Measurements from ENCODE around the gene MTSS2. TPM values are rescaled to one million over a fixed set of nuclear protein-coding genes. Genes with fewer than 3 reads are reported as not detected.

The MTSS2 gene
- polyA plus RNA-seq, 1 donor from 2014 or later, result 20.4 TPM

DNA sequence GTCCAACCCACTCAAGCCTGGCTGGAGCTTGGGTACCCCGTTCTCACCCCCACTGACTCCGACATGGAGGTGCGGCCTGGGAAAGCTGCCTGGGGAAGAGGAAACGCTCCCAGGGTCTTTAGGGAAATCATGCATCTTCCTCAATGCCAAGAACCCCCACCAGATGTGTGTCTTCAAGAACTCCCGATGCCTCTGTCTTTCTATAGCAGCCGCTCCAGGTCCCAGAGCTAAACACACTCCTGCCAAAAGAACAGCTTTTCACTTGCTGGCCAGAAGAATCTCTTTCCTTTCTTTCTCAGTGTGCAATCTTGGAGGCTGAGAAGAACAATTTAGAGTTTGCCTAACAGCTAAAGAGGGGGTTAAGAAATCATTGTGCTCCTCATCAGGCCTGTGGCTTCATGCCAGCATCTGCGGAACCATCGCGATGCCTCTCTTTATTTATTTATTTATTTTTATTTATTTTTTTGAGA lies 41.1 kb upstream of the MTSS2 start:
- H3K9me2 ChIP-seq (ENCODE audit: insufficient read depth, low read length), result no peaks in the 10 kb centered on the region
- no peaks in the 10 kb centered on the region for H3F3A ChIP-seq (ENCODE audit: insufficient read depth, low read length, poor library complexity, severe bottlenecking)
- H3K36me3 ChIP-seq (ENCODE audit: insufficient read depth, low read length), result no peaks in the 10 kb centered on the region
- H2AFZ ChIP-seq (ENCODE audit: low read depth, low read length), result no peak overlapping the region
- no peaks in the 10 kb centered on the region for H3K79me2 ChIP-seq (replicated peaks; ENCODE audit: insufficient read depth, low read length)
- no peaks in the 10 kb centered on the region for H3K9me3 ChIP-seq (ENCODE audit: low read length)
- H3K4me3 ChIP-seq (ENCODE audit: low read length), result no peak overlapping the region
- H3K27me3 ChIP-seq (ENCODE audit: insufficient read depth, low read depth, low read length), result no peaks in the 10 kb centered on the region
- TF ChIP-seq SMC3 (conservative IDR thresholded peaks at IDR 0.05; ENCODE audit: poor library complexity) (no peak), EP300 (conservative IDR thresholded peaks at IDR 0.05; ENCODE audit: poor library complexity, severe bottlenecking) (no peak), TAF1 (IDR thresholded peaks at IDR 0.05; ENCODE audit: low read depth) (no peak), RAD21 (conservative IDR thresholded peaks at IDR 0.05) (no peak), EZH2 (IDR thresholded peaks at IDR 0.05; ENCODE audit: borderline replicate concordance, insufficient read depth, low read length, poor library complexity, severe bottlenecking) (no peak)
- TF ChIP-seq, protein P1, sequence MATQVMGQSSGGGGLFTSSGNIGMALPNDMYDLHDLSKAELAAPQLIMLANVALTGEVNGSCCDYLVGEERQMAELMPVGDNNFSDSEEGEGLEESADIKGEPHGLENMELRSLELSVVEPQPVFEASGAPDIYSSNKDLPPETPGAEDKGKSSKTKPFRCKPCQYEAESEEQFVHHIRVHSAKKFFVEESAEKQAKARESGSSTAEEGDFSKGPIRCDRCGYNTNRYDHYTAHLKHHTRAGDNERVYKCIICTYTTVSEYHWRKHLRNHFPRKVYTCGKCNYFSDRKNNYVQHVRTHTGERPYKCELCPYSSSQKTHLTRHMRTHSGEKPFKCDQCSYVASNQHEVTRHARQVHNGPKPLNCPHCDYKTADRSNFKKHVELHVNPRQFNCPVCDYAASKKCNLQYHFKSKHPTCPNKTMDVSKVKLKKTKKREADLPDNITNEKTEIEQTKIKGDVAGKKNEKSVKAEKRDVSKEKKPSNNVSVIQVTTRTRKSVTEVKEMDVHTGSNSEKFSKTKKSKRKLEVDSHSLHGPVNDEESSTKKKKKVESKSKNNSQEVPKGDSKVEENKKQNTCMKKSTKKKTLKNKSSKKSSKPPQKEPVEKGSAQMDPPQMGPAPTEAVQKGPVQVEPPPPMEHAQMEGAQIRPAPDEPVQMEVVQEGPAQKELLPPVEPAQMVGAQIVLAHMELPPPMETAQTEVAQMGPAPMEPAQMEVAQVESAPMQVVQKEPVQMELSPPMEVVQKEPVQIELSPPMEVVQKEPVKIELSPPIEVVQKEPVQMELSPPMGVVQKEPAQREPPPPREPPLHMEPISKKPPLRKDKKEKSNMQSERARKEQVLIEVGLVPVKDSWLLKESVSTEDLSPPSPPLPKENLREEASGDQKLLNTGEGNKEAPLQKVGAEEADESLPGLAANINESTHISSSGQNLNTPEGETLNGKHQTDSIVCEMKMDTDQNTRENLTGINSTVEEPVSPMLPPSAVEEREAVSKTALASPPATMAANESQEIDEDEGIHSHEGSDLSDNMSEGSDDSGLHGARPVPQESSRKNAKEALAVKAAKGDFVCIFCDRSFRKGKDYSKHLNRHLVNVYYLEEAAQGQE (IDR thresholded peaks at IDR 0.05; ENCODE audit: borderline replicate concordance), result no peak
- TF ChIP-seq, protein P2, sequence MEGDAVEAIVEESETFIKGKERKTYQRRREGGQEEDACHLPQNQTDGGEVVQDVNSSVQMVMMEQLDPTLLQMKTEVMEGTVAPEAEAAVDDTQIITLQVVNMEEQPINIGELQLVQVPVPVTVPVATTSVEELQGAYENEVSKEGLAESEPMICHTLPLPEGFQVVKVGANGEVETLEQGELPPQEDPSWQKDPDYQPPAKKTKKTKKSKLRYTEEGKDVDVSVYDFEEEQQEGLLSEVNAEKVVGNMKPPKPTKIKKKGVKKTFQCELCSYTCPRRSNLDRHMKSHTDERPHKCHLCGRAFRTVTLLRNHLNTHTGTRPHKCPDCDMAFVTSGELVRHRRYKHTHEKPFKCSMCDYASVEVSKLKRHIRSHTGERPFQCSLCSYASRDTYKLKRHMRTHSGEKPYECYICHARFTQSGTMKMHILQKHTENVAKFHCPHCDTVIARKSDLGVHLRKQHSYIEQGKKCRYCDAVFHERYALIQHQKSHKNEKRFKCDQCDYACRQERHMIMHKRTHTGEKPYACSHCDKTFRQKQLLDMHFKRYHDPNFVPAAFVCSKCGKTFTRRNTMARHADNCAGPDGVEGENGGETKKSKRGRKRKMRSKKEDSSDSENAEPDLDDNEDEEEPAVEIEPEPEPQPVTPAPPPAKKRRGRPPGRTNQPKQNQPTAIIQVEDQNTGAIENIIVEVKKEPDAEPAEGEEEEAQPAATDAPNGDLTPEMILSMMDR (IDR thresholded peaks at IDR 0.05; ENCODE audit: poor library complexity, severe bottlenecking), result no peak
- H3K4me2 ChIP-seq (ENCODE audit: low read length), result no peak overlapping the region
- H3K9ac ChIP-seq (ENCODE audit: low read length), result no peak overlapping the region
- H4K20me1 ChIP-seq (ENCODE audit: insufficient read depth), result no peaks in the 10 kb centered on the region
- no peak overlapping the region for H3K27ac ChIP-seq (ENCODE audit: low read length)

DNA sequence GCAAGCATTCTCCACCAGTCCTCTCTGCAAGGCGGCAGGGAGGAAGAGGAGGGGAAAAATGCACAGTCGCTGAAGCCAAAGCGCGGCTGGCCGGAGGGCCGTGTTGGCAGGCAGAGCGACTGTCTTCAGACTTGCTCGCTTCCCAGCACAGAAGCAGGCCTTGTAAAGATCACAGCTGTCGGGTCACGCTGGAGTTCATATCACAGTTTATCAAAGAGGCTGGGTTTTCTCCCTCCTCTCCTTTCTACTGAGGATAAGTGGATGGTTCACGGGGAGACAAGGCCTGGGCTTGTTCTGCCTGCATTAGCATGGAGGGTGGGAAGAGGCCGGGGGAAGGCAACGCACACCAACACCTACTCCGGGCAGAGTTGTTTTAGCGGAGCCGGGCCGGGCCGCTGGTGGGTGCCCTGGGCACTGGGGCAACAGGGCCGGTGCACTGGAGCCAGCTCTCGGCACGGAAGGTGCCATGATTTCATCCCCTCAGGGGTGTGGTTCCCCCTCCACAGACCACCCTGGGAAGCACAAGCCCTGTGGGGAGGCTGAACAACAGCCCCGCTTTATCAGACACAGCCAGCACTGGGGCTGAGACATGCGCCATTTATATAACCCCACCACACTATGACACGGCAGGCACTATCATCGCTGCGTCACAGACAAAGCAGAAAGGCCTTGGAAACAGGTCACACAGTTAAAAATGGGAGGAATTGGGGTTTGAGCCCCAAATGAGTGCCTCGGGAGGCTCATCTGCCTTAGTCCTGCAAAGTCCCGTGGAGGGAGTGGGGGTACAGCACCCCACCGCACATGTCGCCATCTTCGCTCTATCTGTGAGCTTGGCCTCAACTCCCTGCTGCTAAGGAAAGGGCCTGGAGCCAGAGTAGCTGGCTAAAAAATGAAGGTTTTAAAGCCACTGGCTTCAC lies 40.3 kb upstream of the MTSS2 start:
- H3K4me3 ChIP-seq (ENCODE audit: low read length), result no peak overlapping the region
- H3K9me3 ChIP-seq (ENCODE audit: low read length), result no peaks in the 10 kb centered on the region
- H3K79me2 ChIP-seq (replicated peaks; ENCODE audit: insufficient read depth, low read length), result no peaks in the 10 kb centered on the region
- H3K9ac ChIP-seq (ENCODE audit: low read length), result no peak overlapping the region
- no peaks in the 10 kb centered on the region for H3F3A ChIP-seq (ENCODE audit: insufficient read depth, low read length, poor library complexity, severe bottlenecking)
- H3K27me3 ChIP-seq (ENCODE audit: insufficient read depth, low read depth, low read length), result no peaks in the 10 kb centered on the region
- H3K4me2 ChIP-seq (ENCODE audit: low read length), result no peak overlapping the region
- no peak for TF ChIP-seq SMC3 (conservative IDR thresholded peaks at IDR 0.05; ENCODE audit: poor library complexity)
- TF ChIP-seq, protein P1 (IDR thresholded peaks at IDR 0.05; ENCODE audit: borderline replicate concordance), result no peak
- no peak for TF ChIP-seq MXI1 (conservative IDR thresholded peaks at IDR 0.05; ENCODE audit: poor library complexity, severe bottlenecking)
- TF ChIP-seq EP300 (conservative IDR thresholded peaks at IDR 0.05; ENCODE audit: poor library complexity, severe bottlenecking), result no peak
- TF ChIP-seq POLR2AphosphoS5 (IDR thresholded peaks at IDR 0.05), result no peak
- no peak for TF ChIP-seq RAD21 (conservative IDR thresholded peaks at IDR 0.05)
- TF ChIP-seq, protein P2 (IDR thresholded peaks at IDR 0.05; ENCODE audit: poor library complexity, severe bottlenecking), result no peak
- H3K9me2 ChIP-seq (ENCODE audit: insufficient read depth, low read length), result no peaks in the 10 kb centered on the region
- no peaks in the 10 kb centered on the region for H3K36me3 ChIP-seq (ENCODE audit: insufficient read depth, low read length)
- H4K20me1 ChIP-seq (ENCODE audit: insufficient read depth), result no peaks in the 10 kb centered on the region
- no peak overlapping the region for H2AFZ ChIP-seq (ENCODE audit: low read depth, low read length)
- H3K27ac ChIP-seq (ENCODE audit: low read length), result no peak overlapping the region
